Activated naive CD8-positive, alpha-beta T cell treated with anti-CD3 and anti-CD28 coated beads for 36 hours (primary cell): ENCODE measurements around the gene TTC9. TPM values are rescaled to one million over a fixed set of nuclear protein-coding genes. Genes with fewer than 3 reads are reported as not detected.

Experiments
- total RNA-seq, 2 experiments: library from RNA; stranded (reverse); gene quantifications; one replicate each; pipeline ENCODE4 v1.2.3, GENCODE V29; 2021

TTC9 gene
- total RNA-seq, 2 experiments from 2014 or later: 4.9 to 5.4 TPM

Other genes starting within 250 kb of the TTC9 start
- gene SYNJ2BP, start 224.8 kb upstream of the TTC9 start, total RNA-seq: 1 to 10 TPM; 7.3 to 7.8 TPM
- gene ADAM21, start 189.7 kb upstream of the TTC9 start, total RNA-seq: under 1 TPM; 0.23 to 0.24 TPM
- gene ADAM20, start 106.9 kb upstream of the TTC9 start, total RNA-seq: under 1 TPM in 1 of 2 experiments, not detected in 1; 0.12 TPM
- gene MED6, start 41.3 kb upstream of the TTC9 start, total RNA-seq: 10 to 100 TPM; 62.3 to 66.6 TPM
- 1 to 10 TPM; 5.9 to 6.2 TPM for gene MAP3K9, start 167.6 kb downstream of the TTC9 start, total RNA-seq